Body of pancreas (tissue), 4 donors: ENCODE data around the gene SCN11A.

Source experiments
- CTCF ChIP-seq, 7 experiments: fragments of 450-650 bp in 4 of 7; fragments of 200-600 bp in 3 of 7; sonication (generic) in 3 of 7; IDR thresholded peaks; one replicate each; pipeline ENCODE4 v1.5.1; 2016 to 2019; ENCODE audit warnings: antibody characterized with exemption in 7 of 7
- POLR2A ChIP-seq, 3 donors: fragments of 450-650 bp; IDR thresholded peaks; one replicate each; pipeline ENCODE4 v1.6.1; 2016; ENCODE audit warnings: antibody characterized with exemption in 3 of 3, mild to moderate bottlenecking in 2 of 3

GRCh38 chr3:39079530-39079929, 27.8 kb upstream of the SCN11A start:
- TF ChIP-seq CTCF (IDR thresholded peaks at IDR 0.05): no peak
- TF ChIP-seq POLR2A (IDR thresholded peaks at IDR 0.05): no peak
